ENCODE results near the gene FER.
"Not testable (repeated sequence)": the region's sequence is repeated elsewhere in the genome, so short reads cannot be mapped to it uniquely, and the experiment has no call there.

The FER gene

DNA sequence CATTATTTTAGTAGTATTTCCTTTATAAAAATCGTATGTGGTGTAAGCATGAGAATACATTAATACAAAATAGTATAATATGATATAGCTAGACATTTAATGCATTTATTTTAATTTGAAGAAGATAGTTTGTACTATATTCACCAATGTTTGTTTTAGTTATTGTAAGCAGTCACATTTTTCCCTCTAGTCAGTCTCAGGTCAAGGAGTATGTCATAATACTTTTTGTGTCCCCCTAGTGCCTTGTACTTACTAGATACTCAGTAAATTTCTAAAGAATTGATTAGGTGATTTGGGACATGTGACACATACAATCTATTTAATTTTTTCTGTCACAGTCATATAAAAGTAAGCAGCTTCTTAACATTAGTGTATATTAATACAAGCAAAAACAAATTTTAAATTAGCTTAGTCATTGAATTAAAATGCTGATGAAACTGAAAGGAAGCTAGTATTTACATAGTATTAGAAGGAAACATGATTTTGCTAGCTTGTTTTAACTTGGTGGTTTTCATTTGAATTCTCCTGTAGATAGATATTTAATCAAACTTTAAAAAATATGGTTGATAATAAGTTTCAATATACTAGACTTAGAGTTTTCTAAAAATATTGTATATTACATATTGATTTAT lies 242.2 kb downstream of the FER start:
- DNase-seq = no peak

DNA sequence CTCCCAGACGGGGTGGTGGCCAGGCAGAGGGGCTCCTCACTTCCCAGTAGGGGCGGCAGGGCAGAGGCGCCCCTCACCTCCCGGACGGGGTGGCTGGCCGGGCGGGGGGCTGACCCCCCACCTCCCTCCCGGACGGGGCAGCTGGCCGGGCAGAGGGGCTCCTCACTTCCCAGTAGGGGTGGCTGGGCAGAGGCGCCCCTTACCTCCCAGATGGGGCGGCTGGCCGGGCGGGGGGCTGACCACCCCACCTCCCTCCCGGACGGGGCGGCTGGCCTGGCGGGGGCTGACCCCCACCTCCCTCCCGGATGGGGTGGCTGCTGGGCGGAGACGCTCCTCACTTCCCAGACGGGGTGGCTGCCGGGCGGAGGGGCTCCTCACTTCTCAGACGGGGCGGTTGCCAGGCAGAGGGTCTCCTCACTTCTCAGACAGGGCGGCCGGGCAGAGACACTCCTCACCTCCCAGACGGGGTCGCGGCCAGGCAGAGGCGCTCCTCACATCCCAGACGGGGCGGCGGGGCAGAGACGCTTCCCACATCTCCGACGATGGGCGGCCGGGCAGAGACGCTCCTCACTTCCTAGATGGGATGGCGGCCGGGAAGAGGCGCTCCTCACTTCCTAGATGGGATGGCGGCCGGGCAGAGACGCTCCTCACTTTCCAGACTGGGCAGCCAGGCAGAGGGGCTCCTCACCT lies 244.8 kb downstream of the FER start:
- not testable (repeated sequence) for DNase-seq

DNA sequence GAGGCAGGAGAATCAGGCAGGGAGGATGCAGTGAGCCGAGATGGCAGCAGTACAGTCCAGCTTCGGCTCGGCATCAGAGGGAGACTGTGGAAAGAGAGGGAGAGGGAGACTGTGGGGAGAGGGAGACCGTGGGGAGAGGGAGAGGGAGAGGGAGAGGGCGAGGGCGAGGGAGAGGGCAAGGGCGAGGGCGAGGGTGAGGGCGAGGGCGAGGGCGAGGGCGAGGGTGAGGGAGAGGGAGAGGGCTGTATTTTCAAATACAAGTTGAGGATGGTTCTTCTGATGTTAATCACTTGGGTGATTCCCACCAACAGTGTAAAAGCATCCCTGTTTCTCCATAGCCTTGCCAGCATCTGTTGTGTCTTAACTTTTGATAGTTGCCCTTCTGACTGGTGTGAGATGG lies 245.7 kb downstream of the FER start:
- DNase-seq = not testable (repeated sequence)

DNA sequence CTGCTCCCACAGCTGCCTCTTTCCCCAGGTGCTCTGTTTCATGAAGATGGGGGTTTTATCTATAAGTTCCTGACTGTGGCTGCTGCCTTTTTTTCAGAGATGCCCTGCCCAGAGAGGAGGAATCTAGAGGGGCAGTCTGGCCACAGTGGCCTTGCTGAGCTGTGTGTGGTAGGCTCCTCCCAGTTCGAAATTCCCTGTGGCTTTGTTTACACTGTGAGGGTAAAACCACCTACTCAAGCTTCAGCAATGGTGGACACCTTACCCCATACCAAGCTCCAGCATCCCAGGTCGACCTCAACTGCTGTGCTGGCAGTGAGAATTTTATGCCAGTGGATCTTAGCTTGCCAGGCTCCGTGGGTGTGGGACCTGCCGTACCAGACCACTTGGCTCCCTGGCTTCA lies 250.0 kb downstream of the FER start:
- DNase-seq = no peak

DNA sequence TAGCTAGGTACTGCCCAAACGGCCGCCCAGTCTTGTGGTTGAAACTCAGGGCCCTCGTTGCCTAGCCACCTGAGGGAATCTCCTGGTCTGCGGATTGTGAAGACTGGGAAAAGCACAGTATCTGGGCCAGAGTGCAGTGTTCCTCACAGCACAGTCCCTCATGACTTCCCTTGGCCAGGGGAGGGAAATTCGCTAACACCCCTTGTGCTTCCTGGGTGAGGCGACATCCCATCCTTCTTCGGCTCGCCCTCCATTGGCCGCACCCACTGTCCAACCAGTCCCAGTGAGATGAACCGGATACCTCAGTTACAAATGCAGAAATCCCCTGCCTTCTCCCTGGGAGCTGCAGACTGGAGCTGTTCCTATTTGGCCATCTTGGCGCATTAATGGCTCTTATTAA lies 250.5 kb downstream of the FER start:
- DNase-seq = no peak

DNA sequence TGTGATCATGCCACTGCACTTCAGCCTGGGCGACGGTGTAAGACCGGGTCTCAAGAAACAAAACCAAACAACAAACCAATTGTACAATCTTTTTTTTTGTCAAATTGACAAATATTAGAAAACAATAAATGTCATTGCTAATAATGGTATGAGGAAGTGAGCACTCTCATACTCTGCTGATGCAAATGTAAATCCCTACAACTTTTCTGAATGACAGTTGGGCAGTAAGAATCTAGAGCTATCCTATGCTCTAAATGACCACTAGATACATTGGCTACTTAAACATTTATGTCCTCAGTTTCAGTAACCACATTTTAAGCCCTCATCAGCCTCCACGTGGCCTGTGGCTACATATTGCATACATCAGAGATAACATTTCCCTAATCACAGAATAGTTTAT lies 256.2 kb downstream of the FER start:
- no peak for DNase-seq

DNA sequence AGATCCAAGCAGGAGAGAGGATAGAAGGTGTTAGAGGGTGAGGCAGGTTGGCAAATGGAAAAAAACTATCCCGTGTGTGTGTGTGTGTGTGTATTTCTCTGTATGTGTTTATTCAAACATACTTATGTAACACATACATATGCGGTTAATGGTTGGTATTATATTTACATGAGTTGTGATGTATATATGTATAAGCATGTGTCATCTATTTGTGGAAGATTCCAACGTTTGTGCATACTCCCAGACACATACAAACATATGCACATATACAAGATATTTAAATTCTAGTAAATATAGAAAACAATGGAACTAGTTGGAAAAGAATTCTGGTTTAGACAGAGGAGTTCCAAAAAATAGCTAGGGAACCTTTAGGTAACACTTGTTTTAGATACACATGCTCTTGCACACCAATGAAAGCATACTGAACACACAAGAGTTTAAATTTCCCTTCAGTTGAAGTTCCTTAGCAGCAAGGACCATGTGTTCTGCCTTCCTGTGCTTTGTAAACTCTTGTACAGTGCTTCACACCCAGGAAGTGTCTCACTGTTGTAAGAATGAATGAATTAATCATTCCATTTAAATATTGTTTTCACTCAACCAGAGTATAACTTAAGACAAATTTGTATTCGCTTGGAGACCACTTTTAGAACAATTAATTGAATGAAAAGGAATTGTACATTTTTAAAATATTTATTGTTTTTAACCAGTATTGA lies 257.8 kb downstream of the FER start:
- DNase-seq = no peak

DNA sequence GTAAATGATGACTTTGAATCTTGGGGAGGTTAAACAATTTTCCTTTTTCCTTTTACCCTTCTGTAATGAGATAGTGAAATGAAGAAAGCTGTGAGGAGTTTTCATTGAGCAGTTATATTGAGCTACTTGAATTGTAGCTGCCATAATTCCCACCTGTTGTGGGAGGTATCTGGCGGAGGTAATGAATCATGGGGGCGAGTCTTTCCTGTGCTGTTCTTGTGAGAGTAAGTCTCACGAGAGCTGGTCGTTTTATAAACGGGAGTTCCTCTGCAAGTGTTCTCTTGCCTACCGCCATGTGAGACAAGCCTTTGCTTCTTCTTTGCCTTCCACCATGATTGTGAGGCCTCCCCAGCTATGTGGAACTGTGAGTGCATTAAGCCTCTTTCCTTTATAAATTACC lies 258.4 kb downstream of the FER start:
- DNase-seq = no peak

DNA sequence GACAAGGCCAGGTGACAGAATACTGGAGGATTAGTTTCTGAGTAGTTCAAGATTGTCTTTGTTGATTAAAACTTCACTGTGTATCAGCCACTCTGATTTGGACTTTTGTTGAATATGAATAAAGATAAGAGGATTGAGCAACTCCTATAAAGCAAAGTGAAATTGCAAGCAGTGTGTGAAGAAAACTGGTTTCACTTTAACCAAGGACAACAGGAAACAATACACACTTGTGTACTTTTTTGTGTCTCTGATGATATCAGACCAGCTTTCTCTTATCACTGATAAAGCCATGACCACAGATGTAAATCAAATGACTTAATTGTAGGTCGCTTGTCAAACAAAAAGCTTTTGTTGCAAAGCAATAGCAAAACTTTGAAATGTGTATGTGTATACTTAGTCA lies 268.6 kb downstream of the FER start:
- DNase-seq = no peak

DNA sequence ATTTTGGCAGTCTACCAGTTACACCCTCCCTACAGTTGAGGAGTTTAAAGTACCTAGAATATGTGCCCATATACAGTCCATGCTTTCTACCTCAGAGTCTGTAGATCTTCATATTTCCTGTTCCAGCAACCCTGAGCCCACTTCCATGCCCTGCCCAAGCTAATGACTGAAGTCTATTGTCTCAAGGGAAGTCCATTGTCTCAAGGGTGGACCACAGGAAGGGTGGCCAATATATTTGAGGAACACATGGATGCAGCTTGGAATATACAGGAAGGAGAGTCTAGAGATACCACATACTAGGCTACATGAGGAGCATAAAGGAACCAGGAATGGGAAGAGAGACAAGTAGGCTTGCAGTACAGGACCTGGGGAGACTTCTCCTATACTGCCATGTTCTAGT lies 274.4 kb downstream of the FER start:
- DNase-seq = no peak

DNA sequence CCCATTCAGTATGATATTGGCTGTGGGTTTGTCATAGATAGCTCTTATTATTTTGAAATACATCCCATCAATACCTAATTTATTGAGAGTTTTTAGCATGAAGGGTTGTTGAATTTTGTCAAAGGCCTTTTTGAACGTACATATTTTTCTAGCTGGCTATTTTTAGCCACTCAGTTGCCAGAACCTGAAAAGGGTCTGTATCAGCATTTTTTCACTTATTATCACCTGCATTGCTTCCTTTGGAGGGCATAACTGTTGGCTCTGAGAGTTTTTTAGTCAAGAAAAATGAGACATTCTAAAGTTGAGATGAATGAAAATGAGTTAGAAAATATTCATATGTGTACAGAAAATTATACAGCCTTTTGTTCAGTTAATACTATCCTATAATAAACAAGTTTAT lies 278.0 kb downstream of the FER start:
- DNase-seq = not testable (repeated sequence)

DNA sequence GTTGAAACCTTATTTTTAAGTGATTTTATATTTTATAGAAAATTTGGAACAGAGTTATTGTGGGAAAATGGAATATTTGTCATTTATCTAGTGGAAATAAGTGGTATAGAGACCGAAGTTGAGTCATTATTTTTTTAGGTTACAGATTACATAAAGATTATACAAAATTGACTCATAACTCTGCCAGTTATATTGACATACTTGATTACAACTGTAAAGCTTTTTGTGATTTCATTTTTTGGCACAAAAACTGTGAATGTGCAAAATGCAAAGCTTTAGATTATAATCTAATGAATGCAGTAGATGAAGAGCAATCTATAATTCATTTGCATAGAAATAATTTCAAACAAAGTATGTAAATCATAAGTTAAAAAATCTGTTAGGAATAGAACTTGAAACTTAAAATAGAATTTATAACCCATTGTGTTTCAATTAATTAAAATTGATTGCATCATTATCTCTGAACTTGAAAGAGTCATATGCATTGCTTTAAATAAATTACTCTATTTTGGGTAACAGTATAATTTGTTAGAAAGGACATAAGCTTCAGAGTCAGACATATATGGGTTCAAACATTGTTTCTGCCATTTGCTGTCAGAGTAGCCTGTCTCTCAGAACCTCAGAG lies 280.4 kb downstream of the FER start:
- DNase-seq = no peak

DNA sequence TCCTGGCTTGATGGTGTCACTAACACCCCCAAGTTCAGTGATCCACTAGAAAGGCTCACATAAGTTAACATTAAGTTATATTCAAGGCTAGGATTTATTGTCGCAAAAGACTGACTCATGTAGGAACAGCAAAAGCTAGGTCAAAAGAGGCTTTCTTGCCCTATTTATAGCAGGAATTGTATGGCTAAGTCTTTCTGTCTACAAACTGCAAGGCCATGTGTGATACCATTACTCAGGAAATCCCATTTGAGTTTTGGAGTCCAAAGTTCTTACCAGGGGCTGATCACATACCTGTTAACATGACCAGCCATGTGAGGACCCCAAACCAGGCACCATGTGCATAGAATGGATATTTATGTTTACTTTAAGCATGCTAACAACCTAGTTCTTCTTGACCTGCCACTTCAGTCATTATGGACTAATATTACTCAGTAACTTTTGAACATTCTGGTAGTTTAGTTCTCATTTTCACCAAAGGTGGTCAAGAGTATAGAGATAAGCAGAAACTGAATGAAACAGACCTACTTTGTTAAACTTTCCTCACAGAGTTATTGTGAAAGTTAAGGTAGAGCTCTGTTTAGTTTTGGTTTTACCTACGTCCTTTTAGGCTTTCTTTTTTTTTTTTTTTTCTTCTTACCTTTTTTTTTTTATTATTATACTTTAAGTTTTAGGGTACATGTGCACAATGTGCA lies 281.1 kb downstream of the FER start:
- DNase-seq = no peak

DNA sequence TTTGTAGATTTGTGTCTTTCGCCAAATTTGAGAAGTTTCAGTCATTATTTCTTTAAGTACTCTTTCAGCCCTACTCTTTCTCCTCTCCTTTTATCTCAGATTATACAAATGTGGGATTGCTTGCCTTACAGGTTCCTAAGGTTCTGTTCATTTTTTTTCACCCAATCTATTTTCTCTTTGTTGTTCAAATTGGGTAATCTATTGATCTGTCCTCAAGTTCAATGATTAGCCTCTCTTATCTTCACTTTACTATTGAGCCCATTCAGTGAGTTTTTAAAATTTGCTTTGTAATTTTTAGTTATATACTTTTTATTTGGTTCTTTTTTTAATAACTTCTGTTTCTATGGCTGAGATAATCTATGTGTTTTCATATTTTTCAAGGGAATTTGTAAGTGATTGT lies 282.1 kb downstream of the FER start:
- DNase-seq = no peak

DNA sequence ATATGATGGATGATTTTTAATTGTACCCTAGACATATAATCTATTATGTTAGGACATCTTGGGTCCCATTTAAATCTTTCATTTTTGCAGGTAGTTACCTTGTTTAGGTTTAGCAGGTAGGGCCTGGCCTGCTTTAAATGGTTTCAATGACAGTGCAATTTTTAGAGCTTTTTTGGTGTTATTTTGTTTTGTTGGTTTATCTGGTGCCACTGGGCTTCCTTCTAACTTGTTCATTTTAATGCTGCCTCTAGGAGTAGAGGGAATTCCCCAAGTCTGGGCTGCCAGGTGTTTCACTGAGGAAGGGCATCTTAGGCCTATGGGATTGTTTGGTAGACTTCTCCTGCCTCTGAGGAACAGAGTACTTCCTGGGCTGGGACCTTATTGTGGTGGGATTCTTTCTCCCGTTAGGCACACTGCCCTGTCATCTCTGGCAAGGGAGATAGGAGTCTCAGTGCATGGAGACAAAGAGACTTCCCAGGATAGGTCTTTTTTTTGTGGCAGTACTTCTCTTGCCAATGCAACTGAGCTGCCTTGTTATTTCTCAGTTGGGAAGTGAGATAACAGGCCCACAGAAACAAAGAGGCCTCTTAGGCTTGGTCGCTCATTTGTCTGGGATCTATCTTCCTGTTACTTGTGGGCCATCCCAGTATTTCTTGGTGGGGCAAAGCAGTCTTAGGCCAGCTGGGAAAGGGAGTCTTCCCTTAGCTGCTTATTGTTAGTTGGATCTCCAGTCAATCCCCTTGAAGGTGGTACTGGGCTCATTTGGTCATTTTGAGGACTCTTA lies 282.9 kb downstream of the FER start:
- no peak for DNase-seq

DNA sequence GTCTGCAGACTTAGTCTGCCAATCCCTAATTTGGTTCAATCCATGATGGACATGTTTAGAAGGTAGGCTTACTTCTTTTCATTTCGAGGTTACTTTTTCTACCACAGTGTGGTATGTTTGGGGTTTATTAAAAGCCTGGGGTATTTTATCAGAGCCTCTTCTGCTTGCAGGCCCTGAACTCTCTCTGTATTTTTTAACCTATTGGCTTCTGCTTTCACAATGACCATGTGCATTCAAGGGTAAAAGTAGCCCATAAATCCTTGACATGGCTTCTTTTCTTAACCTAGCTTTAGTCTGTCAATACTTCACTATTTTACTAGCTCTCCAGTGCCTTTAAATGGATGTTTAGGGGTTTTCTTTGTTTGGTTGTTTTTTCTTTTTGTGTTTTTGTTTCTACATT lies 286.6 kb downstream of the FER start:
- DNase-seq = no peak

DNA sequence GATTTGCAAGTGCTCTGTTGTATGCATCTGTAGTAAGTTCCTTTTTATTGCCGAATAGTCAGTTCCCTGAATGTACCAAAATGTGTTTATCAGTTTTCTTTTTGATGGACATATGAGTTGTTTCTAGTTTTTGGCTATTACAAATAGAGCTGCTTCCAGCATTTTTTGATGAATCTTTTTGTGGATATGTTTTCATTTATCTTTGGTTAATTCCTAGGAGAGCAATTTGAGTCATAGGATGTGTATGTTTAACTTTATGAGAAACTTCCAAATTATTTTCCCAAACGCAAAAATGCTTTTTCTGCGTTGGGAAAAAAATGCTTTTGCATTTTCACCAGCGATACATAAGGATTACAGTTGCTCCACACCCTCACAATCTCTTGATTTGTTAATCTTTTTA lies 287.7 kb downstream of the FER start:
- DNase-seq = no peak

DNA sequence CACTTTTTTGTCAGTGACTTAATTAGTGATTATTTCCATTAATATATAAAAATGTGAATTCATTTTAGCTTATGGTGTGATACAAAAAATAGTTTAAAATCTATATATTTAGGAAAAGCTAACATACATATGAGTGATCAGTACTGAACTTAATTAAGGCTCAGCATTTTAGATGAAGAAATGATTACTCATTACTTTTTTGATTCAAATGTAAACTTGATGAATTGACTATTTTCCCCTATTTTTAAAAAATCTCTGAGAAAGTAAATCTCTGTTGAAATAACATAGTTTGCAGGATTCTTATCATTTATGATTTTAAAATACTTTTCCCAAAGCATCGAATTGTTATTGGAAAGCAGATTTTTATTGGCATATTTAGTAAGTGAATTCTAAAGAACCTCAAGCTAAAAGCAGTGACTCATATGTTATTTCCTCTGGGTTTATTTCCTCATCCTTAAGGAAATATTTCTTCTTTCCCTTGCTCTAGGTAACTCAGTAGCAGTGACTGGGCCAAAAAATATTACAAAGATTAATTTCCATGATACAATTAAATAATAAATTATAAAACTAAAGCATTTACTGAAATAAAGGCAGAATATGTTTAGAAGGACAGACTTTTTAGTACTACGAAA lies 290.6 kb downstream of the FER start:
- no peak for DNase-seq

DNA sequence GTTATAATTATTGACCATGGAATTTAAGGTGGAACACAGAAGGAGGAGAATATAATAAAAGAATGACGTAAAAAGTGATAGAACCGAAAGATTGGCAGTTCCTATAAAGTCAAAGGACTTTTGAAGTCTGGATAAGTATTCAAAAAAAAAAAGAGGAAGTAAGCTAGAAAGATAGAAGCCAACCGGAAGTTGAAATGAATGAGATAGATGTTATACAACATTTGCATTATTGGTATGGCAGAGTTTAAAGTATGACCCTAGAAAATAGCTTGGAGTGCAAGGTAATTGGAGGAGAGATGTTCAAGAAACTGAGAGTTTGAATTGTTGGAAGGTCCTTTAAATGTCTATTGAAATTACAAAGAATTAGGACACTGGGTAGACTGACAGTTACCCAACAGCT lies 293.6 kb downstream of the FER start:
- no peak for DNase-seq

DNA sequence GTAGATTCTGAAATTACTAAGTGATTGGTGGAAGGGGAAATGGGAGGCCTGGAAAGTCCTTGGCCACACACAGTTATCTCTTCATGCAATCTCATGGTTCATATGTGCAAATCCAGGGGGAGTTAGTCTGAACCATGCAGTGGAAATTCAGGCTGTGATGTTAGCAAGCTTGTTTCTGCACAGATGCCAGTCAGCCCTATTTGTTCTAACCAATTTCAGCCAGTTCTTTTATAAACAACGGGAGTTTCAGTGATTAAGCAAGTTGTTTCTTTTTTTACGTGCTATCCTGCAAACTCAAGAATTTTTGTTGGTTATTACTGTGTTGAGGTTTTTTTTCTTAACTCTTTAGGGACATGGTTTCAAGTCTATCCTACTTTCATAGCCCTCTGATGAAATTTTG lies 298.0 kb downstream of the FER start:
- DNase-seq = no peak

DNA sequence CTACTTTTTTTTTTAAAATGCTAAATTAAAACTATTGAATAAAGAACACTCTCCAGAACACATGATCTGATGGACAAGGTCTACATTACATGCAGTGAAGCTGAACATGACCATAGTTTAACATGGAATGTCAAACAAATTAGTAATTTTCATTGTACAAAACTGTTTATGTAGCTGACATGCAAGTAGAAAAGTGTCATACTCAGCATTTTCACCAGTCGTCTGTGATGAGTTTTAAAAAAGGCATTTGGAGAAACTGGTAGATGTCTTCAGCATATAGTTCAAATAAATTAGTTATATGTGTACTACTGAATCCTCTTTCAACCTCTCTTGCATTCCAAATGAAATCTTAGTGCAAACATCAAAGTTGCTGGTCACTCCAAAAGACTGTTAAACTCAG lies 301.9 kb downstream of the FER start:
- DNase-seq = no peak

DNA sequence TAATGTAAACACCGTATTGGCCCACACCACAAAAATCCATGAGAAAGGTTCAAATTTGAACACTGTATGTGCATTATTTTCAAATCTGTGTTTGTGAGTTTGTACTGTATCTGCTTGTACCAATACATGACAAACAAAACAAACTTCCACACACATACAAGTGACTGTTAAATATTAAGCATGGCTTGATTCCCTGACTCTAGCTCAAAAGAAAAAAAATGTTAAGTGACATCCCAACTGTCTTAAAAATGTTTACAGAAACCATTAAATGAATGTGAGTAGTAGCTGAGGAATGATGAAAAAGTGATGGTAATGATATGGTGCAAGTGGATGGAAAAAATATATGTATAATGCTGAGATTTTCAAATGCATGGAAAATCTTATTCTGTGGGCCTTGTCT lies 302.6 kb downstream of the FER start:
- DNase-seq = not testable (repeated sequence)
